ENCODE results near the gene LGALSL.

LGALSL gene

DNA sequence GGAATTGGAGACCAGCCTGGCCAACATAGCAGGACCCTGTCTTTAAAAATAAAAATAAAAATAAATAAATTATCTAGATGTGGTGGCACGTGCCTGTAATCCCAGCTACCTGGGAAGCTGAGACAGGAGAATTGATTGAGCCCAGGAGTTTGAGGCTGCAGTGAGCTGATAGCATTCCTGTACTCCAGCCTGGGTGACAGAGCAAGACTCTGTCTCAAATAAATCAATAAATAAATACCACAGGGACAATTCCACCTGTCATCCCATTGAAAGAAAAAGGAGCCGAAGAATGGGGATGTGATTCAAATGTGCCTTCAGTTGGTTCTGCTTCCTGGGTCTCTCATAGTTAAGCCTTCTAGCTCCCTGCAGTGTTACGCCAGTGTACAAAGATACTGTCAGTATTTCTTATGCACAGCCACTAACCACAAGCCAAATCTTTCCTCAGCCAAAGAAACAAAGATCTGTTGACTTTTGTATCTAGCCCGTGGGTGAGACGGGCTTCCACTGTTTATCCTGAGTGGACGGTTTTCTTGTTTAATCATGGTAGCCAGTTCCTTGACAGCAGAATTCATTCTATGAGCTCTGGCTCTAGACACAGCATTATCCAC, 12.6 kb downstream of the LGALSL start:
- Histone ChIP-seq H3K4me1 (ENCODE audit: control insufficient read depth, insufficient read depth, low read length) (no peaks in the 10 kb centered on the region), H3K9ac (ENCODE audit: low read length) (no peak overlapping the region), H3K36me3 (ENCODE audit: control insufficient read depth, insufficient read depth, low read length) (no peaks in the 10 kb centered on the region), H3K4me3 (ENCODE audit: low read length) (no peak overlapping the region), H3K27me3 (ENCODE audit: control insufficient read depth, insufficient read depth, low read length) (no peaks in the 10 kb centered on the region), H3K27ac (ENCODE audit: low read depth, low read length) (no peak overlapping the region)

DNA sequence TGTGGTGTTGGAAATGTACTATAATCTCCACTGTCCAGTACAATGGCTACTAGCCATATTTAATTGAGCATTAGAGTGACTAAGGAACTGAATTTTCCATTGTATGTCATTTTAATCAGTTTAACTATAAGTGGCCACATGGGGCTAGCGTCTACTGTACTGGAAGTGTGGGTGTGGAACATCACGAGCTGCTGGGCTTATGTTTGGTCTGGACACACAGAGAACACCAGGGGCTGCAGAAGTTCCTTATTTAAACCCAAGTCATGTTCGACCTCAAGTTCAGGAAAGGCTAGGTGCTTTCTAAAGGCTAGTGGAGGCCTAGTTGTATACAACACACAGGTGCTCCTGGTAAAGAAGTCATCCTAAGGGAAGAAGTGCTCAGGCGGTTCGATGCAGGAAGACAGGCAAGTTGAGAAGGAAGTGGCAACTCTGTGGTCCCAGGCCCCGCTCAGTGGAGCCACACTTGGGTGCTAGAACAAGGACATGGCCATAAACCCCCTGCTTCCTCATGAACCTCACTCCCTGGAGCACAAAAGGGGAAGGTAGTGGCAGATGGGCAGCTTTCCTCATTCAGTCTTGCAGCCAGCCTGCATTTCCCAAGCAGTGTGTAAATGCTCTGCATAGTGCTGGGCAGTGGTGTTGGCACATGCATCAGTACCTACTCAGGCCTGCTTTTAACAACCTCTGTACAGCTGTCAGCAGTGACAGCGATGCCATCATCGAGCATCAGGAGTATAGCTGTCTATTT, 13.3 kb downstream of the LGALSL start:
- Histone ChIP-seq H3K9ac (ENCODE audit: low read length) (no peak overlapping the region), H3K27me3 (ENCODE audit: control insufficient read depth, insufficient read depth, low read length) (no peaks in the 10 kb centered on the region), H3K4me1 (ENCODE audit: control insufficient read depth, insufficient read depth, low read length) (no peaks in the 10 kb centered on the region), H3K36me3 (ENCODE audit: control insufficient read depth, insufficient read depth, low read length) (no peaks in the 10 kb centered on the region), H3K4me3 (ENCODE audit: low read length) (no peak overlapping the region), H3K27ac (ENCODE audit: low read depth, low read length) (no peak overlapping the region)

DNA sequence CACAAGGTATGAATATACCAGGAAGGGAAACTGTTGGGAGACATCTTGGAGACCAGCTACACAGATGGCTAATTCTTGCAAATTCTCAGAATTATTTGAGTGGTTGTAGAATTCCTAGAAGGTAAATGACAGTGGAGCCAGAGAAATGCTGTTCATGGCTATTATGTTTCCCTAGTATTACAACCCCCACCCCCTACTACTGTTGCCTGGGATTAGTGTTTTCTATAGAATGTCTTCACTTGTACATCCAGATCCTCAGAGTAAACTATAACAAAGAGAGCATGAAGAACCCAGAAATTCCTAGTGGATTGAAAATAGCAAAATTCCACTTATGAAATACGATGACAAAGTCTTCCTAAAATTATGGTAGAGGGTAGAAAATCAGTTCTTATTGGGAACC, 15.3 kb downstream of the LGALSL start:
- H3K4me1 ChIP-seq (ENCODE audit: control insufficient read depth, insufficient read depth, low read length): no peaks in the 10 kb centered on the region
- H3K27ac ChIP-seq (ENCODE audit: low read depth, low read length): no peak overlapping the region
- no peak overlapping the region for H3K9ac ChIP-seq (ENCODE audit: low read length)
- no peaks in the 10 kb centered on the region for H3K36me3 ChIP-seq (ENCODE audit: control insufficient read depth, insufficient read depth, low read length)
- H3K4me3 ChIP-seq (ENCODE audit: low read length): no peak overlapping the region
- H3K27me3 ChIP-seq (ENCODE audit: control insufficient read depth, insufficient read depth, low read length): no peaks in the 10 kb centered on the region

DNA sequence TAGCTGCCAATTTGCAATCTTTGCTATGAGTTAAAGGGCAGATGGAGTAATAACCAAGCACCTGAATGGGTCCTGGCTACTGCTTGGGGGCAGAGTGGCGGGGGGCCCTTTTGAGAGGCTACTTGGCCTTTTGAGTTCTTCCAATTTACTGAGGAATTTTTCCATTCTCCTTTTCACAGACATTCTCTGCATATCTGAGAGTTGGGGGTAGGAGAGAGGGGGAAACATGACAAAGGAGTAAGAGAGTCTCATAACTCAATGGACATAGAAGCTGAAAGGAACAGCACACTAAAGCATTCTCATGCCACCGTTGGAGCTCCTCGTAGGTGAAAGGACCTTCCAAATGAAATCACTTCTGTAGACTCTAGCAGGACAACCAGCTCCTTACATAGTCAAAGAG, 16.1 kb downstream of the LGALSL start:
- Histone ChIP-seq H3K36me3 (ENCODE audit: control insufficient read depth, insufficient read depth, low read length) (no peaks in the 10 kb centered on the region), H3K27ac (ENCODE audit: low read depth, low read length) (no peak overlapping the region), H3K27me3 (ENCODE audit: control insufficient read depth, insufficient read depth, low read length) (no peaks in the 10 kb centered on the region), H3K9ac (ENCODE audit: low read length) (no peak overlapping the region), H3K4me3 (ENCODE audit: low read length) (no peak overlapping the region), H3K4me1 (ENCODE audit: control insufficient read depth, insufficient read depth, low read length) (no peaks in the 10 kb centered on the region)

DNA sequence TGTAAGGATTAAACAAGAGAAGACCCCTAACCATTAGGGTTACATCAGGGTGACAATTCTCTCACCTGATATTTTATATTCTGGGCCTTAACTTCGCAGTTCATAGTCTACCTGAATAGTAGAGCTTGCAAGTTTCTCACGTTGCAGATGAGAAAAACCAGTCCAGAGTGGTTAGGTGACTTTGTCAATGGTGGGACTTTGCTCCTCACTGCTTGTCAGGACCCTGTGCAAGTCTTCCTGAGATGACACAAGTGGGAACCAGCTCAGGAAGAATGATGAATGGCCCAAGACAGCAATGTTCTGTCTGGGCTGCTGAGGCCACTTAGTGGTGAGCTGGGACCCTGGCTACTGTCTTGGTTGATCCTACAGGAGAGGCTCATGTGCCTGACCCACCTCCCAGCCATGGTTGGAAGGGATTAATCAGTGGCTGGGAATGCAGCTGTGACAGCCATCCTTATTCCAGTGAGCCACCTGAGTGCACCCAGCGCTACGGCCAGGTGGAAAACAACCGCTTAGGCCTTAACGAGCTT, 16.9 kb downstream of the LGALSL start:
- H3K4me1 ChIP-seq (ENCODE audit: control insufficient read depth, insufficient read depth, low read length): no peaks in the 10 kb centered on the region
- no peaks in the 10 kb centered on the region for H3K36me3 ChIP-seq (ENCODE audit: control insufficient read depth, insufficient read depth, low read length)
- no peaks in the 10 kb centered on the region for H3K27me3 ChIP-seq (ENCODE audit: control insufficient read depth, insufficient read depth, low read length)
- no peak overlapping the region for H3K27ac ChIP-seq (ENCODE audit: low read depth, low read length)
- no peak overlapping the region for H3K9ac ChIP-seq (ENCODE audit: low read length)
- no peak overlapping the region for H3K4me3 ChIP-seq (ENCODE audit: low read length)

DNA sequence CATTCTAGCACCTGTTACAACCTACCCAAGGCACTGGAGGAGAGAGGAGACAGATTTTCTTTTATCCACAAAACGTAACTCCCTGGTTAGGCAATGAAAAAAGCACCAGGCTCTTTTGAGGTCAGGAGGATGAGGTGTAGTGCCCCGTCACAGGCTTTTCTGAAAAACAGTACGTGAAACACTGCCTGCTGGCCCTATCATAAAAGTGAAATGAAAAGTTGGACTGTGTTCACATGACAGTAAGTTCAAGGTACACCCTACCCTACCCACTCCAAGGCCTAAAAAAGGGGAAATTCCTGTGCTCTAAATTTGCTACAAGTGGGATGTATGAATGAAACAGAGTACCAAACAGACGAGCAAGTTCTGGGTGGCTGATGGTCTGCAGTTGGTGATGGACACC, 17.6 kb downstream of the LGALSL start:
- Histone ChIP-seq H3K9ac (ENCODE audit: low read length) (no peak overlapping the region), H3K27ac (ENCODE audit: low read depth, low read length) (no peak overlapping the region), H3K4me3 (ENCODE audit: low read length) (no peak overlapping the region), H3K36me3 (ENCODE audit: control insufficient read depth, insufficient read depth, low read length) (no peaks in the 10 kb centered on the region), H3K4me1 (ENCODE audit: control insufficient read depth, insufficient read depth, low read length) (no peaks in the 10 kb centered on the region), H3K27me3 (ENCODE audit: control insufficient read depth, insufficient read depth, low read length) (no peaks in the 10 kb centered on the region)

DNA sequence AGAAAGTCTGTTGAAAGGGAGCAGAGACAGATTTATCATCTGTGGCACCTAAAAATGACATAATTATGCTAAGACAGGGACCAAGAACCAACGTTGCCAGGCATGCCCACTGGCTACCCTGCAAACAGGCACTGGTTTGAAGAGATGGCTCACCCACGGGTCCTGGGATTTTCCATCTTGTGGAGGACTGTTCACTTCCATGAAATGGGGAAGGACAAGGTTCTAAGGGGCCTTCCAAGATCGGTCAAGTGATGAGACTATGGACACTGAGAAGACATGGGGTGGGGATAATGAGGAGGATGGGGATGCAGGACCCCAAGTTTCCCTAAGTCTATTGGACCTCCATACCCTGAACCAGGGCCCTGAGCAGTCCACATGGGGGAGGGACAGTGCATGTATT, 18.9 kb downstream of the LGALSL start:
- H3K36me3 ChIP-seq (ENCODE audit: control insufficient read depth, insufficient read depth, low read length): no peaks in the 10 kb centered on the region
- no peak overlapping the region for H3K27ac ChIP-seq (ENCODE audit: low read depth, low read length)
- no peak overlapping the region for H3K9ac ChIP-seq (ENCODE audit: low read length)
- no peak overlapping the region for H3K4me3 ChIP-seq (ENCODE audit: low read length)
- H3K27me3 ChIP-seq (ENCODE audit: control insufficient read depth, insufficient read depth, low read length): no peaks in the 10 kb centered on the region
- H3K4me1 ChIP-seq (ENCODE audit: control insufficient read depth, insufficient read depth, low read length): no peaks in the 10 kb centered on the region

DNA sequence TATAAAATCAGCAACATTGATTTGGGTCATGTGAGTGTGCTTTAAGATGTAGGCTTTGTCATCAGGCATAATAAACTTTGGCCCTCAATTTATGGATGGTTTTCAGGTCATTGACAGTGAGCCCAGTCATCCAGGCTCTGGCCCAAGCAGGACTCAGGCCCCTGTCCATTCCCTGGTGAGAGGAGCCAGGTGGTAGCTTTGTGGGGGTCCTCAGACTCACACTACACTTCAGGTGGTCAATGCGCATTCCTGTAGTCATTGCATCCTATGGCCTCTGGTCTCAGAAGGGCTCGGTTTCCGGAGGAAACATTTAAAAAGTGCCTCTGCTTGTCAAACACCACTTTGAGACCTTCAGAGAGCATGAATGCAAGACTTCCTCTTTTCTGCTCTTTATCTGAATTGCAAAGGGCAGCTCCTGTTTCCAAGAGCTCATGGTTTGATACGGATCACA, 20.2 kb downstream of the LGALSL start:
- H3K27me3 ChIP-seq (ENCODE audit: control insufficient read depth, insufficient read depth, low read length): no peaks in the 10 kb centered on the region

DNA sequence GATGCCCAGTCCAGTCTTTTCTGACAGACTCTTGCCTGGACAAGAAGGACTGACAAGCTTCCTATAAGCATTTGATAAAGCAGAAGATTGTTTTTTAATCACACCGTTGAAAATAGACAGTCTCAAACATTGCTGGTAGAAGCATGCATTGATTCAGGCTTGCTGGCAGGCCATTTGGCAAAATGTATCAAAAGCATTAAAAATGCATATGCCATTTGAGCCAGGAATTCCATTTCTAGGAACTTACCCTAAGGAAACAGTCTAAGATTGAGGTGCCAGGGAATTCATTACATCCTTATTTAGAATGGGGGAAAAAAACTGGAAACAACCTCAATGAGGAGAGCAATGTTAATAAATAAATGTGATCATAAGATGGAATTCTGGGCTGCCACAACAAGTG, 20.7 kb downstream of the LGALSL start:
- Histone ChIP-seq H3K9ac (ENCODE audit: low read length) (no peak overlapping the region), H3K27ac (ENCODE audit: low read depth, low read length) (no peak overlapping the region), H3K4me1 (ENCODE audit: control insufficient read depth, insufficient read depth, low read length) (no peaks in the 10 kb centered on the region), H3K36me3 (ENCODE audit: control insufficient read depth, insufficient read depth, low read length) (no peaks in the 10 kb centered on the region), H3K27me3 (ENCODE audit: control insufficient read depth, insufficient read depth, low read length) (no peaks in the 10 kb centered on the region), H3K4me3 (ENCODE audit: low read length) (no peak overlapping the region)

More for the DNA sequence above, 20.2 kb downstream of the LGALSL start:
- Histone ChIP-seq H3K27ac (ENCODE audit: low read depth, low read length) (no peak overlapping the region), H3K4me1 (ENCODE audit: control insufficient read depth, insufficient read depth, low read length) (no peaks in the 10 kb centered on the region), H3K4me3 (ENCODE audit: low read length) (no peak overlapping the region), H3K9ac (ENCODE audit: low read length) (no peak overlapping the region), H3K36me3 (ENCODE audit: control insufficient read depth, insufficient read depth, low read length) (no peaks in the 10 kb centered on the region)

DNA sequence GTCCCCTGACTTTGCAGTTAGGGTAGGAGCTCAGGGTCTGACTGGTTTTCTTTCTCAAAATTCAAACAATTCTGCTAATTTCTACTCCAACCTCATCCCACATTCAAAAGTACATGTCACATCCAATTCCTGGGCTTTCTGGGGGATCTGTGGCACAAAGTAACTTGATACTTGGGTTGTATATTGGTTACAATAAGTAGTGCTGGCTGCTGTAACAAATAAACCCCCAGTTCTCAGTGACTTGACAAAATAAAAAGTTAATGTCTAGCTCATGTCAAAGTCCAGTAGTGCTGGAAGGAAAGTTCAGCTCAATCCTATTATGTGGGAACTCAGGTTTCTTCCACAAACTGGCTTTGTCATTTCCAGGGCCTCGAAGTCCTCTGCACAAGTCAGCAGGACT, 23.1 kb downstream of the LGALSL start:
- H3K27ac ChIP-seq (ENCODE audit: low read depth, low read length): no peak overlapping the region
- no peaks in the 10 kb centered on the region for H3K4me1 ChIP-seq (ENCODE audit: control insufficient read depth, insufficient read depth, low read length)
- H3K9ac ChIP-seq (ENCODE audit: low read length): no peak overlapping the region
- no peaks in the 10 kb centered on the region for H3K27me3 ChIP-seq (ENCODE audit: control insufficient read depth, insufficient read depth, low read length)
- H3K36me3 ChIP-seq (ENCODE audit: control insufficient read depth, insufficient read depth, low read length): no peaks in the 10 kb centered on the region
- no peak overlapping the region for H3K4me3 ChIP-seq (ENCODE audit: low read length)

DNA sequence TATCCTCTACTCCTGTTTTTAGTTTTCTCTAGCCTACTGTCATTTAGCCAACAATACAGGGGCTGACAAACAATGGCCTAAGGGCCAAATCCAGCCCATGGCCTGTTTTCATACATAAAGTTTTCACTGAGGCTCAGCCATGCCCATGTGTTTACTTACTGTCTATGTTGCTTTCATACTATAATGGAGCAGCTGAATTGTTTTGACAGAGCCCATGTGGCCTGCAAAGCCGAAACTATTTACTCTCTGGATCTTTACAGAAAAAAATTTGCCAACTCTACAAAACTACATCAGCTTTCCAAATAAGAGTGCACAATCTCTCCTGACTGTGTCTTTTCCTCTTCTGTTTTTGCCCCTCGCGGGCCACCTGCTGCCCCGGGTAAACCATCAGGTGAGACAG, 24.0 kb downstream of the LGALSL start:
- H3K27ac ChIP-seq (ENCODE audit: low read depth, low read length): no peak overlapping the region
- H3K4me1 ChIP-seq (ENCODE audit: control insufficient read depth, insufficient read depth, low read length): no peaks in the 10 kb centered on the region
- H3K9ac ChIP-seq (ENCODE audit: low read length): no peak overlapping the region
- no peaks in the 10 kb centered on the region for H3K27me3 ChIP-seq (ENCODE audit: control insufficient read depth, insufficient read depth, low read length)
- H3K36me3 ChIP-seq (ENCODE audit: control insufficient read depth, insufficient read depth, low read length): no peaks in the 10 kb centered on the region
- no peak overlapping the region for H3K4me3 ChIP-seq (ENCODE audit: low read length)

DNA sequence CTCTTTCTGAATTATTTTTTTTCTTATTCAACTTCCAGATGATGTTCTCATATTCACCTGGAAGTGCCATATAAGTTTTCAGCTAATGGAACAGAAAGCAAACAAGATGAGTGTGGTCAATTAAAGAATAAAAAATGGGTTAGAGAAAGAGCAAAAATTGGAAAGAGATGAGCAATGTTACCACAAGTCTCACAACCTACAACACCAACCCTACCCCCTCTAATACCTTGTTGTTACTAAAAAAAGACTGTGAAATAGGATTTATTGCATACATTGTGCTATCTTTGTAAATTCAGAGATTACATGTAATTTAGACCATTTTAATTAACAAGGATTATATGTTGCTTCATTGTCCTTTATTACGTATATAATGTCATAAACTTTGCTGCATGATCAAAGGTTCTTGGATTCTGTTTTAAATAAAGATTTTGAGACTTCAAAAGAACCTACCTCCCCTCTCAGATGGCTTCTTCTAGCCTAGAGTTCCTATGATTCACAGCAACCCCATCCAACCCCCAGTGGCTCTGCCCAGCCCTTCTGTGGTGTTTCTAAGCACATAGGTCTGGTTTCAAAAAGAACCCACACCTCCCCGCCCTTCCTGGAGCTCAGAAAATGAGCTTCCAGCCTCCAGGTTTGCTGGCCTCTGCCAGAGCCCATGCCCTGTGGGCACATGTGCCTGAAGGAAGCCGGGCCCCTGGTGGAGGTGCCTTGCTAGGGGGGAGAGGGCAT, 24.7 kb downstream of the LGALSL start:
- no peak overlapping the region for H3K4me3 ChIP-seq (ENCODE audit: low read length)
- no peaks in the 10 kb centered on the region for H3K4me1 ChIP-seq (ENCODE audit: control insufficient read depth, insufficient read depth, low read length)
- no peaks in the 10 kb centered on the region for H3K27me3 ChIP-seq (ENCODE audit: control insufficient read depth, insufficient read depth, low read length)
- H3K9ac ChIP-seq (ENCODE audit: low read length): no peak overlapping the region
- no peak overlapping the region for H3K27ac ChIP-seq (ENCODE audit: low read depth, low read length)
- no peaks in the 10 kb centered on the region for H3K36me3 ChIP-seq (ENCODE audit: control insufficient read depth, insufficient read depth, low read length)

Measured in rectal smooth muscle tissue (tissue), 1 donor.